Spleen (tissue), 11 donors: ENCODE data around the gene UPF2. TPM values are rescaled to one million over a fixed set of nuclear protein-coding genes. Genes with fewer than 3 reads are reported as not detected.

Source experiments
- DNase-seq: peaks from one replicate; pipeline ENCODE4 v3.0.0-alpha.2; 2020
- H3K27ac ChIP-seq, 8 donors: fragments of 200-600 bp; sonication (generic) in 7 of 8; 1 replicate in 4 of 8; 2 replicates in 4 of 8; pipeline versions ENCODE4 v1.5.0 to v1.8.0; 2016 to 2021; ENCODE audit warnings: inconsistent platforms in 4 of 8, mild to moderate bottlenecking in 4 of 8, moderate library complexity in 1 of 8
- H3K27me3 ChIP-seq, 7 donors: fragments of 200-600 bp; sonication (generic) in 6 of 7; replicated peaks in 1 of 7; 1 replicate in 4 of 7; 2 replicates in 3 of 7; pipeline versions ENCODE4 v1.5.0 to v1.8.0; 2016 to 2021; ENCODE audit warnings: inconsistent platforms in 3 of 7, mild to moderate bottlenecking in 1 of 7
- H3K36me3 ChIP-seq, 6 donors: fragments of 200-600 bp; sonication (generic) in 5 of 6; 1 replicate in 4 of 6; 2 replicates in 2 of 6; pipeline versions ENCODE4 v1.5.0 to v1.8.0; 2016 to 2021; ENCODE audit warnings: inconsistent platforms in 2 of 6
- H3K4me1 ChIP-seq, 6 donors: fragments of 200-600 bp; sonication (generic) in 5 of 6; 1 replicate in 3 of 6; 2 replicates in 3 of 6; pipeline versions ENCODE4 v1.5.0 to v1.8.0; 2016 to 2021; ENCODE audit warnings: inconsistent platforms in 3 of 6
- H3K4me3 ChIP-seq, 8 donors: fragments of 200-600 bp; sonication (generic) in 7 of 8; 1 replicate in 4 of 8; 2 replicates in 4 of 8; pipeline versions ENCODE4 v1.5.0 to v1.8.0; 2016 to 2021; ENCODE audit warnings: inconsistent platforms in 4 of 8, mild to moderate bottlenecking in 4 of 8, moderate library complexity in 2 of 8
- H3K9me3 ChIP-seq, 8 donors: fragments of 200-600 bp; sonication (generic) in 7 of 8; 1 replicate in 4 of 8; 2 replicates in 4 of 8; pipeline versions ENCODE4 v1.5.0 to v1.8.0; 2016 to 2021; ENCODE audit warnings: inconsistent platforms in 4 of 8
- POLR2A ChIP-seq, 3 donors: fragments of 450-650 bp; IDR thresholded peaks; one replicate each; pipeline ENCODE4 v1.5.1; 2017; ENCODE audit warnings: antibody characterized with exemption in 3 of 3, mild to moderate bottlenecking in 1 of 3
- POLR2AphosphoS5 ChIP-seq, 3 donors: sonication (generic); formaldehyde crosslinking; IDR thresholded peaks; one replicate each; pipeline ENCODE4 v1.5.1; 2017; ENCODE audit warnings: antibody characterized with exemption in 3 of 3
- WGBS, 5 donors: extraction: QIAGEN DNeasy Blood & Tissue Kit in 3 of 5; methylation state at CpG; one replicate each; pipeline versions ENCODE4 v1.1.5 to v1.1.7; 2013 to 2018; 5-methylcytosine and 5-hydroxymethylcytosine counted together
- intact Hi-C: fragments of 100-400 bp; cut with DNase I; formaldehyde crosslinking; loops from one replicate; pipeline ENCODE4 v1.15.0; 2023; ENCODE audit warnings: low total_unique reads
- polyA plus RNA-seq, 3 donors: library from polyadenylated mRNA; stranded (reverse); fragments of 200-250 nt; gene quantifications; one replicate each; pipeline ENCODE4 v1.2.1, GENCODE V29; 2013
- total RNA-seq, 7 donors: library from RNA; depleted of rRNA in 3 of 7; stranded (reverse); fragments of >200 nt in 3 of 7; fragmentation: NEBNext Ultra II Directional in 4 of 7; extraction: Animal tissue kit (Norgen Biotek cat#: 25700) in 4 of 7; gene quantifications; one replicate each; pipeline versions ENCODE4 v1.1.0 to v1.2.1, GENCODE V29; 2016 to 2021
- TF ChIP-seq, protein P1 (sequence below), 11 experiments: fragments of 200-600 bp in 7 of 11; fragments of 450-650 bp in 4 of 11; sonication (generic) in 4 of 11; IDR thresholded peaks in 8 of 11; conservative IDR thresholded peaks in 3 of 11; 1 replicate in 7 of 11; 2 replicates in 4 of 11; pipeline versions ENCODE4 v1.4.0 to v1.8.0; 2016 to 2021; ENCODE audit warnings: antibody characterized with exemption in 11 of 11, inconsistent platforms in 4 of 11, mild to moderate bottlenecking in 1 of 11
- donor health status: healthy with polysubstance abuse.
- donor health status: DM: no; HTN: no; CAD: no; lungs with moderate emphysema.
- donor health status: DM: no; HTN: no; CAD: no.
- donor health status: Bipolar disorder and iron deficiency.
- donor health status: healthy.
- donor health status: DM: no; HTN: no; CAD: no.
- donor health status: DM: yes; HTN: yes; CAD: no.

The UPF2 gene
- total and polyA plus RNA-seq, 10 donors = 11.5 to 34.9 (median 27.4) TPM

DNA sequence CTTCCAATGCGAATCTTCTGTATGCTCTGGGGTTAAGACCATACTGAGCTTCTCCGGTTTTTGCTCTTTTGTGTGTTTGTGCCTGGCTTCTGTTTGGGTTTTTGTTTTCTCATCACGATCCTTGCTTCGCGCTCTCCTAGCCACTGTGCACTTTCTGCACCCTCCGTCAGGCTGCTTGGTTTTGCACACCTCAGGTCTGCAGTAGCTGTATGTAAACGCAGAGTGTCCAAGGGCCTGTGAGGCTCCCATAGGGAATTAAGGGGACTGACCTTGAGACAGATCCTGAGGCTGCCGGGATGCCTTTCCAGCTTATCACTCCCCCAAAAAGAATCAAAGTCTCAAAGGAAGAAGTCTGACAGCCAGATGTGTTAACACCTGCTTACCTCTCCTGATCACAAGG, 124.2 kb downstream of the UPF2 start:
- no peak for DNase-seq
- no peaks in the 10 kb centered on the region for H3K9me3 ChIP-seq
- no peak overlapping the region for H3K27ac ChIP-seq
- no peaks in the 10 kb centered on the region for H3K27me3 ChIP-seq
- WGBS, 5 donors = 84 to 92% (median 90%) methylated on average over 8 of the region's 8 CpGs
- peaks cover 0 to 53% (median 34%) of the 10 kb centered on the region in 6 donors for H3K36me3 ChIP-seq
- TF ChIP-seq POLR2AphosphoS5 (IDR thresholded peaks at IDR 0.05) = no peak
- TF ChIP-seq POLR2A (IDR thresholded peaks at IDR 0.05) = no peak
- TF ChIP-seq, protein P1, sequence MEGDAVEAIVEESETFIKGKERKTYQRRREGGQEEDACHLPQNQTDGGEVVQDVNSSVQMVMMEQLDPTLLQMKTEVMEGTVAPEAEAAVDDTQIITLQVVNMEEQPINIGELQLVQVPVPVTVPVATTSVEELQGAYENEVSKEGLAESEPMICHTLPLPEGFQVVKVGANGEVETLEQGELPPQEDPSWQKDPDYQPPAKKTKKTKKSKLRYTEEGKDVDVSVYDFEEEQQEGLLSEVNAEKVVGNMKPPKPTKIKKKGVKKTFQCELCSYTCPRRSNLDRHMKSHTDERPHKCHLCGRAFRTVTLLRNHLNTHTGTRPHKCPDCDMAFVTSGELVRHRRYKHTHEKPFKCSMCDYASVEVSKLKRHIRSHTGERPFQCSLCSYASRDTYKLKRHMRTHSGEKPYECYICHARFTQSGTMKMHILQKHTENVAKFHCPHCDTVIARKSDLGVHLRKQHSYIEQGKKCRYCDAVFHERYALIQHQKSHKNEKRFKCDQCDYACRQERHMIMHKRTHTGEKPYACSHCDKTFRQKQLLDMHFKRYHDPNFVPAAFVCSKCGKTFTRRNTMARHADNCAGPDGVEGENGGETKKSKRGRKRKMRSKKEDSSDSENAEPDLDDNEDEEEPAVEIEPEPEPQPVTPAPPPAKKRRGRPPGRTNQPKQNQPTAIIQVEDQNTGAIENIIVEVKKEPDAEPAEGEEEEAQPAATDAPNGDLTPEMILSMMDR (IDR thresholded peaks at IDR 0.05 in 8 of 11, conservative IDR thresholded peaks at IDR 0.05 in 3 of 11) = no peak
- no peak overlapping the region for H3K4me3 ChIP-seq
- intact Hi-C loops = no loop called here
- H3K4me1 ChIP-seq = peaks cover 0 to 5% (median 2%) of the 10 kb centered on the region in 6 donors

DNA sequence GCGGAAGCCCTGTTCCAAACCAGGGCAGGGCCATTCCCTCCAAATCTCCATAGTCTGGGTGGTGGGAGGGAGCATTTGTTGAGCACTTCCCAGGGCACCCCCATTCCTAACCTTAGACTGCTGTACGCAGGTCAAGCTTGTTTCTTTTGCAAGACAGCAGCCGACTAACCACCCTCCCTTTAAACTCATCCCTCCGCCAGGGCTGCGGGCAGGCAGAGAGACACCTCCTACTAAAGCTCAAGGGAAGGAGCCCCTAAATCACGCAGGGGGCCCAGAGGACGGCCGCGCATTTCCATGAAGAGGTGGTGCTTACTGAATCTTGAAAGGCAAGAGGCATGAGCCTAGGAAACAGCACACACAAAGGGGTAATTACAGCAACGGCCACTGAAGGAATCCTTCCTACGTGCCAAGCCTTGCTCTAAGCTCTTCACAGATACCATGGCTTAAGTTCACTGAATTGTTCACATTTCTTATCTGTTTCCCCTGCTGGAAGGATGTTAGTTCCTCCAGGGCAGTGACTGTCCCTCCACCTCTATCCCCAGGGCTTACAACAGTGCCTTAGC, 129.4 kb downstream of the UPF2 start:
- H3K4me1 ChIP-seq = no peaks in the 10 kb centered on the region

DNA sequence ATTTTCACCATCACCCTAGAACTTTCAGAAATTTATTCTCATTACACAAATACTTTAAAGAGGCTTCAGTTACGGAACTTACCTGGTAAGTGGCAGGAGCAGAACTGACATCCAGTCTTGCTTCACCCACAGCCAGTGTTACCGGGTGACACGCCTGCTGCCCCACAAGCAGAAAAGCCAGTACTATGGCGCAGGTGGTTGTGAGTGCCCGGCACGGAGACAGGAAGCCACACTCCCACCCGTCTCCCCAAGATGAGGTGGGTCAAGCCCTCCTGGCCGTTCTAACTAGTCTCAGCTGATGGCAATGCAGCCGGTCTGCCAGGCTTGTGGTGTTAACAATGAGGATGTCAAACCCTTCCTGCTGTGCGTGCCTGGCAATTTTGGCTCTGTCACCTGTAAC, 132.5 kb downstream of the UPF2 start:
- TF ChIP-seq POLR2AphosphoS5 (IDR thresholded peaks at IDR 0.05) (no peak), POLR2A (IDR thresholded peaks at IDR 0.05) (no peak)
- TF ChIP-seq, protein P1 (IDR thresholded peaks at IDR 0.05 in 8 of 11, conservative IDR thresholded peaks at IDR 0.05 in 3 of 11) = no peak
- Histone ChIP-seq H3K9me3 (no peaks in the 10 kb centered on the region), H3K36me3 (no peaks in the 10 kb centered on the region), H3K27ac (no peak overlapping the region), H3K4me3 (no peak overlapping the region), H3K27me3 (no peaks in the 10 kb centered on the region), H3K4me1 (peaks cover 0 to 4% (median 0%) of the 10 kb centered on the region in 6 donors)
- 74 to 89% (median 84%) methylated on average over 9 to 10 of the region's 10 CpGs for WGBS, 5 donors
- DNase-seq = no peak
- intact Hi-C loops = no loop called here

More for the DNA sequence above, 129.4 kb downstream of the UPF2 start:
- H3K9me3 ChIP-seq = no peaks in the 10 kb centered on the region
- 75 to 89% (median 77%) methylated on average over 11 of the region's 11 CpGs for WGBS, 5 donors
- no peak for DNase-seq
- H3K27me3 ChIP-seq = no peaks in the 10 kb centered on the region
- peaks cover 0 to under 1% (median 0%) of the 10 kb centered on the region in 6 donors for H3K36me3 ChIP-seq
- no peak overlapping the region for H3K27ac ChIP-seq
- intact Hi-C loops = no loop called here
- TF ChIP-seq, protein P1 (IDR thresholded peaks at IDR 0.05 in 8 of 11, conservative IDR thresholded peaks at IDR 0.05 in 3 of 11) = no peak
- TF ChIP-seq POLR2A (IDR thresholded peaks at IDR 0.05) = no peak
- no peak for TF ChIP-seq POLR2AphosphoS5 (IDR thresholded peaks at IDR 0.05)
- no peak overlapping the region for H3K4me3 ChIP-seq

DNA sequence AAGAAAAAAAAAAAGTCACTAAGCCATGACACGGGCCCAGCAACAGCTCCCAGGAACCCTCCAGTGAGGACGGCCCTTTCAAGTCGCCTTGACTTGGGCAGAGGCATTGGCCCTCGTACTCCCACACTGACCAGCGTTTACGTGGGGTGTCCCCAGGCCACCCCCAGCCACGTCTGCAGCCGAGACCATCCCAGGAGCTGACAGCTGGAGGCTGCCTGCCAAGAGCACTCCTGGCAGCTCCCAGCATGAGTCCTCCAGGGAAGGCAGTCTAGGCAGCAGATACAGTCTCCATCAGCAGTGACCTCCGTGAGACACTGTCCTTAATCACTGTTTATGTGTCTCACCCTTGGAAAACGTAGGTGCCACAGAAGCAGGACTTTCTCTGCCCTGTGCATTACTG, 133.0 kb downstream of the UPF2 start:
- Histone ChIP-seq H3K36me3 (no peaks in the 10 kb centered on the region), H3K4me1 (peaks cover 0 to 4% (median 0%) of the 10 kb centered on the region in 6 donors), H3K9me3 (no peaks in the 10 kb centered on the region), H3K27ac (no peak overlapping the region), H3K27me3 (no peaks in the 10 kb centered on the region), H3K4me3 (no peak overlapping the region)
- peak; percentile 61 for DNase-seq
- intact Hi-C loops = no loop called here
- 62 to 93% (median 84%) methylated on average over 10 of the region's 10 CpGs for WGBS, 5 donors
- TF ChIP-seq, protein P1 (IDR thresholded peaks at IDR 0.05 in 8 of 11, conservative IDR thresholded peaks at IDR 0.05 in 3 of 11) = no peak
- TF ChIP-seq POLR2AphosphoS5 (IDR thresholded peaks at IDR 0.05) = no peak
- TF ChIP-seq POLR2A (IDR thresholded peaks at IDR 0.05) = no peak
